NCI-H345 treated with DMSO at 0.1 percent for 48 hours (cell line): ENCODE measurements around the gene SPSB1.

Source experiments
- DNase-seq: peaks from one replicate; lab custom pipeline; 2025; ENCODE audit not compliant: unreplicated experiment; lab: John Stamatoyannopoulos, UW

Gene SPSB1

DNA sequence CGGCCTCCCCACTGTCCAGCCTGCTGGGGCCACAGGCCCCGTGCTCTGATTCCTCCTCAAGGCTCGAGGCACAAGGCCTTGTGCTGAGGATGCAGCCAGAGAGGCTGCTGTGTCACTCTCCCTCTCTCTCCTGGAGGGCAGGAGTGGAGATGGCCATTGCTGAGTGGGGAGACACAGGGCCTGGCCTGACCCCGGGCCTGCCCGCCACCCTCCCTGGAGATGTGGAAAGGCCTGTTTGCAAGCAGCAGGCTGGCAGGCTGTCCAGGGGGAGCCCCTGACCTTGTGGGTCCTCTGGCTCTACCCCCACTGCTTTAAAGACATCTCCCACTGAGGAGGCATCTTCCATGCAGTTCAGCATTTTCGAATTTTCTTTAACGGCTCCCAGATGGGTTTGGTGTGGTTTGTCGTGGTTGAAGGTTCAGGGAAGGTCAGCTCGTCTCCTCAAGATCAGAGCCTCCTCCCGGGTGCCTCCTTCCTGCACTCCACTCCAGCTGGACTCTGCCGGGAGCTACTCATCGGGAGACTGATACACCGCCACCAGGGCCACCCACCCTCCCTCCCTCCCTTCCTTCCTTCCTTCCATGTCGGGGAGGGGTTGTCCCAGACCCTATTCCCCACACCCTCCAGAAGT lies 69.1 kb downstream of the SPSB1 start:
- no peak for DNase-seq

DNA sequence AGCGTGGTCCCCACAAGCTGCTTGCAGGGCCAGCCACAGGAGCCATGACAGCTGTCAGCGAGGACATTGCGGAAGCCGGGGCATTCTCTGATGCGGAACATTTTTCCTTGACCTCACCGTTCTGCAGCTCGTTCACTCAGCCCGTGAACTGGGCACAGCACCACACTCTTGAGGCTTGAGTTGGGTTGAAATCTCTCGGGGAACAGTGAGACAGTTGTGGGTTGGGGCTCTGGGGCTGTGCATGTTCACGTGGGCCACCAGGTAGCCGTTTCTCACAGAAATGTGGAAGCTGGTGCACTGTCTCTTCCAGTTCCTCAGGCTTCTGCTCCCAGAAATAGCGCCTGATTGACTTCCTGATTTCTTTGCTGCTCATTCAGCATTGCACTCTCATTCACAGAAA lies 69.8 kb downstream of the SPSB1 start:
- no peak for DNase-seq

GRCh38 chr1:9363061-9363471 lies 70.4 kb downstream of the SPSB1 start:
- DNase-seq, result no peak

DNA sequence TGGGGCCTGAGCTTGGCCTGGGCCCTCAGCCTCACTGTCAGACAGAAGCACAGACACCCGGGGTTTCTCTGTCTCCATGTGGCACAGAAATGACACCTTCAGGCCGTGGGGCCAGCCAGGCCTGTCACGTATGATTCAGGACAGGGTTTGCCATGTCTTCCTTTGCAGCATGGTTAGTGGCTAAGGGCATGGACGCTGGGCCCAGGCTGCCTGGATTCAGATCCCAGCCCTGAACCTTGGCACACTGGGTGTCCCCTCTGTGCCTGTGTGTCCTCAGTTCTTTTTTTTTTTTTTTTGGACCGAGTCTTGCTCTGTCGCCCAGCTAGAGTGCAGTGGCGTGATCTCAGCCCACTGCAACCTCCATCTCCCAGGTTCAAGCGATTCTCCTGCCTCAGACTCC lies 73.6 kb downstream of the SPSB1 start:
- DNase-seq, result no peak

- no peak for DNase-seq
These were observed 74.5 kb downstream of the SPSB1 start for GRCh38 chr1:9366943-9367780.

- DNase-seq, result no peak
These were observed 75.1 kb downstream of the SPSB1 start for GRCh38 chr1:9367806-9368205.

GRCh38 chr1:9368356-9368755 lies 75.7 kb downstream of the SPSB1 start:
- DNase-seq, result no peak

- DNase-seq, result no peak
These were observed 77.5 kb downstream of the SPSB1 start for GRCh38 chr1:9369964-9370788.

DNA sequence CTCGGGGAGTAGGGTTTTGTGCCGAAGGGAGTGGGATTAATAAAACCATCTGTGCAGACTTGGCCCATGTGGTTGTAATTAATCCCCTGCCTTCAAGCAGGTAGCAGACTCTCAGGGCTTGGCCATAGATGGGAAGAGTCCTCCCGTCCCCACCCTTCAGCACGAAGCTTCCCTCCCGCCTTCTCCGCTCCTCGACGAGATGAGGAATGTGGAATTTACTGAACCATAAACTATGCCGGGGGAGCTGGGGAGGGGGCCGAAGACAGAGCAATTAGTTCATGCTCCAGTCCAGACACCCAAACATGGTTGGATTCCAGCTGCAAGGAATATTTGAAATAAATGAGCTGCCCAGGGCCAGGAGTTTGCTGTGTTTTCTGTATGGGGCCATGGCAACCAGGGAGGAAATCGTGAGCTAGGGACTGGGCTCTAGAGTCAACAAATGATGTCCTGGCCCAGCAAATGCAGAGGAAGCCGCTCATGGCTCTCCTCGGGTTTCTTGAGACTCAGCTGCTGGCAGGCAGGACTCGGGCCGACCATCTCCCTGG lies 78.8 kb downstream of the SPSB1 start:
- DNase-seq, result no peak

- no peak for DNase-seq
These were observed 79.3 kb downstream of the SPSB1 start for GRCh38 chr1:9371951-9372350.

GRCh38 chr1:9373619-9374018 lies 80.9 kb downstream of the SPSB1 start:
- DNase-seq, result no peak

- no peak for DNase-seq
These were observed 82.2 kb downstream of the SPSB1 start for GRCh38 chr1:9374748-9375341.

- no peak for DNase-seq
These were observed 83.2 kb downstream of the SPSB1 start for GRCh38 chr1:9375912-9376311.

DNA sequence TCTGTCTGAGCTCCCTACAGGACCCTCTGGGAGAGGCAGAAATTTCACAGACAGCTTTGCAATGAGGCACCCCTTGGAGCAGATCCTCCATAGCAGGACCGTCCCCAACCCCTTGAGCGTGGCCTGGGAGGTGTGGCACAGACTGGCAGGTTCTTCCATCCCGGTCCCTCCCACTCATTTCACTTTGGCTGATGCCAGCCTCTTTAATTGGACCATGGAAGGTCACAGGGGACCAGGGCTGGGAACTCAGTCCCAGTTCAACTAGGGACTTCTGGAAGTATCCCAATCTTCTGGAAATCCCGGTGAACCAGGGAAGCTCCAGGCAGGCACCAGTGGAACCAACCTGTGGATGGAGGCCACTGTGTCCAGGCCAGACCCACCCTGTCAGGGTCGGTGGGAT lies 83.7 kb downstream of the SPSB1 start:
- DNase-seq, result no peak

GRCh38 chr1:9376886-9377333 lies 84.2 kb downstream of the SPSB1 start:
- no peak for DNase-seq

GRCh38 chr1:9378801-9379200 lies 86.1 kb downstream of the SPSB1 start:
- no peak for DNase-seq

DNA sequence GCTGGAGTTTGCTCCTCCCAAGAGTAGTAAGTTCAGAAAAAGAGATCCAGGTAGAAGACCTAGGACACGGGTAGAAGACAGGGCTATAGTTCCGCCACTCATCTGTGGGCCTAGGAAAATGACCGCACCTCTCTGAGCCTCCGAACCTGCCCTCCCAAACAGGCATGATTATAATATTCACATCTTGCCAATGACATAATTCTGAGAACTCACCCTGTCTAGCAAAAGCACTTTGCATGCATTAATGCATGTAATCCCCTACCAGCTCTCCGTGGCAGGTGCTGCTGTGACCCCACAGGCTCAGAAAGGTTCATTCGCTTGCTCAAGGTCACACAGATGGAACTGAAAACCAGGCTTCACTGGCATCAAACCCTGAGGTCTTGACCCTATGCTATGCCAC lies 88.0 kb downstream of the SPSB1 start:
- no peak for DNase-seq

DNA sequence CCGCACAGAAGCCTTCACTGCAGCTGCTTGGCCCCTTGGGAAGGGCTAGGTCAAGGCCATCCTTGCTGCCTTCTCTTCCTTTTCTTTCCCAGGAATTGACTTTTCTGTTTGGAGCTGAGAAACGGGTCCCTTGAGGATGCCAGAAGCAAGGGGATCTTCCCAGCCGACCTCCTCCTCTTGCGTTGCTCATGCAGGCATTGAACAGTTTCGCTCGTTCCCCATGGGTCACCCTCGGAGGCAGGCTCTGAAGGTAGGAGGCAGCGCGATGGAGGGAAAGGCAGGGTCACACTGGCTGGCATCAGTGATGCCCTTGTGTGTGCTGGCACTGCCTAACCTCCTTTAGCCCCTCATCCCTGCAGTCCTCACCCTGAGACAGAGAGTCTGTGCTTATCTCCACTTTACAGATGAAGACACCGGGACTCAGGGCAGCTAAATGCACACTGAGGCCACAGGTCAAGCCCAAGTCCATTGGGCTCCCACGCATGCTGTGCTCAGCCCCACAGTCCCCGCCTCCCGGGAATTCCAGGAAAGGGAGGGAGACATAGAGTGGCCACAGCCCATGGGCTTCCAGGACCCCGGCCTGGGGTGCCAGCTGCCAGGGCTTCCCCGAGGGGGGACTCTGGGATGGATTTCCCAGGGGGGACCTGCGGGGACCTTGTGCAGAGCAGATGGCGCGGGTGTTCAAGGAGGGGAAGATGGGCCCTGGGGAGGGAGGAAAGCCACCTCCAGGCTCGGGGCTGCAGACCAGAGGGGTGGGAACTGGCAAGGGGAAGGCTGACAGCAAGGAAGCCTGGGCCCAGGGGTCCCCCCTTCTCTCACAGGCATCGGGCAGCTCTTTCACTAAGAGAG lies 90.2 kb downstream of the SPSB1 start:
- DNase-seq, result no peak

DNA sequence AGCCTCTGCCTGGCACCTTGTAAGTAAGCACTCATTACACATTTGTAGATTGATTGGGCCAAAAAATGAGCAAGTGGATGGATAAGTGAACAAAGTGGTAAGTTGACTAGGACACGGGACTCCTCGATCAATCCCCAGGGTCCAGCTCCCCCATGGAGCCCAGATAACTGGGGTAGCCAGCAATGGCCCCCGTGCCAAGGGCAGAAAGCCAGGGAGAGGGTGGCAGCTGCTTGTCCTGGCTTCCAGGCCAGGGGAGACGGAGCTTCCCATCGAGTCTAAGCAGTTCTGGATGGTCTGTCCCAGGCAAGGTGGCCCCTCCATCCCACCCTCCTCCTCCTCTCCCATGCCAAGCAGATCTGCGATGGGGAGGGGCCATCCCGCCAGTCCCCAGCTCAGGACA lies 91.4 kb downstream of the SPSB1 start:
- no peak for DNase-seq

GRCh38 chr1:9384751-9385245 lies 92.1 kb downstream of the SPSB1 start:
- no peak for DNase-seq
